Stimulated activated CD8-positive, alpha-beta memory T cell treated with anti-CD3 and anti-CD28 coated beads, Interleukin-4, amount 100 ng/mL, for 24 hours (primary cell): ENCODE measurements around the gene JPH4.
"Not testable (repeated sequence)": the region's sequence is repeated elsewhere in the genome, so short reads cannot be mapped to it uniquely, and the experiment has no call there.

Experiments used
- DNase-seq: peaks from one replicate; pipeline ENCODE4 v3.0.0-alpha.2; 2020; ENCODE audit warnings: low read depth

JPH4 gene

GRCh38 chr14:23609001-23609400, 30.4 kb upstream of the JPH4 start:
- no peak for DNase-seq

GRCh38 chr14:23608454-23608853, 29.9 kb upstream of the JPH4 start:
- no peak for DNase-seq

DNA sequence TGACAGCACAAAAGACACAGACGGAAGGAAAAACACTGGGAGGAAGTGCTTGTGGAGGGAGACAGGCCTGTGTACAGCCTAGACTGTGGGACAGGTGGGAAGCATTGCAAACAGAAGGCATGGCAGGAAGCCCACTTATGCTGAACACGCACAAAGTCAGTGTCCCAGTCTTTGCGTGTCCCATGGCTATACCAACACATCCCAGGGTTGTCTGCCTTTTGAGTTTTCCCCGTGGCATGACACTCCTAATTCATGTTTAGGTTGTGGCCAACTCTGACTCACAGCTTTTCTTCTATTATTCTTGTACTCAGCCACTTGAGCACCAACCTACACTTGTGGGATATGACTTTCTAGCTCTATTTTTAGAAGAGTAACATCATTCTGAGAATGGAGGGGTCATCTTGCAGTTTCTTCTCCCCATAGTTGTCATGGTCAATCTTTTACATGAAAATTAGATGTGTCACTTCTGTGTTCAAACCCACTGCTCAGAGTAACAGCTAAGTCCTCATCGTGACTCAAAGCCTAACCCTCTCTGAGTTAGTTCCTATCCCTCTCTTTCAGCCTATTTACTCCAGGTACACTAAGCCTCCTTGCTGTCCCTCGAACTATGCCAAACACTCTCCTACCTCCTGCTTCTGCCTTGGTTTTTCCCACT, 27.5 kb upstream of the JPH4 start:
- no peak for DNase-seq

- no peak for DNase-seq
Measured at GRCh38 chr14:23604675-23605170, 26.1 kb upstream of the JPH4 start.

DNA sequence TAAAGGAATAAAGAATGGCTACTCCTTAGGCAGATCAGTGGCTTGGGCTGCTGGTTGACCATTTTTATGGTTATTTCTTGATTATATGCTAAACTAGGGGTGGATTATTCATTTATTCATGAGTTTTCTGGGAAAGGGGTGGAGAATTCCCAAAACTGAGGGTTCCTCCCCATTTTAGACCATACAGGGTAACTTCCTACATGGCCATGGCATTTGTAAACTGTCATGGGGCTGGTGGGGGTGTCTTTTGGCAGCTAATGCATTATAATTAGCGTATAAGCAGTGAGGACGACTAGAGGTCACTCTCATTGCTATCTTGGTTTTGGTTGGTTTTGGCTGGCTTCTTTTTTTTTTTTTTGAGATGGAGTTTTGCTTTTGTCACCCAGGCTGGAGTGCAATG, 25.6 kb upstream of the JPH4 start:
- DNase-seq: no peak

GRCh38 chr14:23603103-23603502, 24.5 kb upstream of the JPH4 start:
- DNase-seq: no peak

DNA sequence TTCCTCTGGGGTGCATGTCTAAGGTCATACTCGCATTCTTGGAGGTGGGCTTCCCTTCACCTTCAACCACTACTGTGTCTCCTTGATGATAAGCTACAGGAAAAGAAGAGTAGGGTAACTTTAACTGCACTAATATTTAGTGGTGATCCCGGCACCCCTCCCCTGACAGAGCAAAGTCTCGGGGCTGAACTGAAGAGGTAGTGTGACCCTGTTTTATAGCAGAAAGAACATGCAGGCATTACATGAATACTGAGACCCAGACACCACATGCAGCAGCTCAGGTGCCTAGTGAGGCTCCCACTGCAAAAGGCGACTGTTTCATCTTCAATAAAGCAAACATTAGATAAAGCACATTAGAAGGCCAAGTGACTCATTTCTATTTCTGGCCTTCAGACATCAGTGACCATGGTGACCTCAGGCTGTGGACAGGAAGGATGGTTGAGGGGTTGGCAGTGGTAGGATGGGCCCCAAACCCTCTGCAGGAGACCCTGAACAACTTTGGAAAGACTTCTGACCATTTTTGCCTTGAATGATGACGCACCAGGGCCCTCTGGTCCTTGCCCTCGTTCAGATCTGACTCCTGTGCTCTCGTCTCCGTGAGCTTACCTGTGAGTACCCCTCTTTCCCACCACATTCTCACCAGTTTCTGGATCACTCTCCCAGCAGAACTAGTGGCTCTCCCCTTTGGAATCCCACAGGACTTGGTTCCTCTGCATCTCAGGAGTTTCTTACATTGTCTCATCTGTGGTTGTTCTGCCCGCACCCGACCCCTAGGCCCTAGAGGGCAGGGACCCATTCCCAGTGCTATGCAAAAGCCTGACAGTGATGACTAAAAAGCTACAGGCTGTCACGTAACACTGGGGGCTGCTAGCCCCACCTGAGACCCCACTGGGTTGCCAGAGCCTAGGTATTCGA, 23.8 kb upstream of the JPH4 start:
- no peak for DNase-seq

GRCh38 chr14:23601845-23602180, 23.2 kb upstream of the JPH4 start:
- no peak for DNase-seq

DNA sequence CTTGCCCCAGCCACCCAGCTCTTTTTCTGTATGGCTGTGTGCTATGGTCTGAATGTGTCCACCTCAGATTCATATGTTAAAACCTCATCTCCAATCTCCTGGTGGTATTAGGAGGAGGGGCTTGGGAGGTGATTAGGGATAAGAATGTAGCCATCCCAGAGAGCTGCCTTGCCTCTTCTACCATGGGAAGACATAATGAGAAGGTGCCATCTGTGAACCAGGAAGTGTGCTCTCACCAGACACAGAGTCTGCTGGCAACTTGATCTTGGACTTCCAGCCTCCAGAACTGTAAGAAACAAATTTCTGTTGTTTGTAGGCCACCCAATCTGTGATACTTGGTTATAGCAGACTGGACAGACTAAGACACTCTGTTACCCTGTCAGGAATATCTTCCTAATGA, 22.8 kb upstream of the JPH4 start:
- no peak for DNase-seq

GRCh38 chr14:23600806-23601205, 22.2 kb upstream of the JPH4 start:
- no peak for DNase-seq

DNA sequence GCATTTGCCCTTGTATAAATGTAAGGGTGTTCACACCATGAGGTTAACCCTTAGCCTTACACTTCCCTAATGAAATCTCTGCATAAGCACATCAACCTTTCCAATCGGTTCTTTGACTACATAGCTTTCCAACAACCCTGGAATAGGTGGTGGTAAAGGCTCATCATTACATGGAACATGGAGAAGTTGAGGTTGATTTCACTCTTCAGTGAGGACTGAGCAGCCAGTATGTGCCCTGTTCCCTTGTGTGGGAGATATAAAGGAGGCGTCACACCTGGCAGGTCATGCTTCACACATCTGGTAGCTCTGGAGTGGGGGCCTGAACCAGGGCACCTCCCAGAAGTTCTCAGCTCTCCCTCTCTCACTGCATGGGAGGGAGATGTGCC, 21.7 kb upstream of the JPH4 start:
- no peak for DNase-seq

DNA sequence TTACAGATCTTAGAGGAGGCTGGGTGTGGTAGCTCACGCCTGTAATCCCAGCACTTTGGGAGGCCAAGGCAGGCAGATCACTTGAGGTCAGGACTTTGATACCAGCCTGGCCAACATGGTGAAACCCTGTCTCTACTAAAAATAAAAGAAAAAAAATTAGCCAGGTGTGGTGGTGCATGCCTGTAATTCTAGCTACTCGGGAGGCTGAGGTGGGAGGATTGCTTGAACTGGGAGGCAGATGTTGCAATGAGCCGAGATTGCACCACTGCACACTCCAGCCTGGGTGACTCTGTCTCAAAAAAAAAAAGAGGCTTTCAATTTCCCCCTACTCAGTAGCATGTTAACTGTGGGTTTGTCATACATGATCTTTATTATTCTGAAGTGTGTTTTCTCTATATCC, 15.6 kb upstream of the JPH4 start:
- DNase-seq: not testable (repeated sequence)

GRCh38 chr14:23590198-23590597, 11.6 kb upstream of the JPH4 start:
- DNase-seq: no peak

DNA sequence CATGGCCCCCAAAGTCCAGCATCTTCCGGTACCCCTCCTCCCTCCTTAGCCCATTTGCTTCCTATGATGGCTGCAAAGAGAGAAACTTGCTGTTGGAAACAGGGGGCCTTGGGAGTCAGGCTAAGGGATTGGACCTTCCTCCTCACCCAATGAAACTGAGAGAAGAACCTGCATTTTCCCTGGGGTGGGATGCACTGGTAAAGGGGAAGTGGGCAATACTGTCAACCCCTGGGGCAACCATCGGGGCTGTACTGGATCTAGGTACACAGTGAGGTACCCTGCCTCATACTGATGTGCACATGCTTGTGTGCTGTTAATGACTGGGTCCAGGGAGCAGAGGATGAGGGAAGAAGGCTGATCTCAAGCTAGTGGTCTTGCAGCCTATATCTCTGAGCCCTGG, 11.0 kb upstream of the JPH4 start:
- DNase-seq: no peak

DNA sequence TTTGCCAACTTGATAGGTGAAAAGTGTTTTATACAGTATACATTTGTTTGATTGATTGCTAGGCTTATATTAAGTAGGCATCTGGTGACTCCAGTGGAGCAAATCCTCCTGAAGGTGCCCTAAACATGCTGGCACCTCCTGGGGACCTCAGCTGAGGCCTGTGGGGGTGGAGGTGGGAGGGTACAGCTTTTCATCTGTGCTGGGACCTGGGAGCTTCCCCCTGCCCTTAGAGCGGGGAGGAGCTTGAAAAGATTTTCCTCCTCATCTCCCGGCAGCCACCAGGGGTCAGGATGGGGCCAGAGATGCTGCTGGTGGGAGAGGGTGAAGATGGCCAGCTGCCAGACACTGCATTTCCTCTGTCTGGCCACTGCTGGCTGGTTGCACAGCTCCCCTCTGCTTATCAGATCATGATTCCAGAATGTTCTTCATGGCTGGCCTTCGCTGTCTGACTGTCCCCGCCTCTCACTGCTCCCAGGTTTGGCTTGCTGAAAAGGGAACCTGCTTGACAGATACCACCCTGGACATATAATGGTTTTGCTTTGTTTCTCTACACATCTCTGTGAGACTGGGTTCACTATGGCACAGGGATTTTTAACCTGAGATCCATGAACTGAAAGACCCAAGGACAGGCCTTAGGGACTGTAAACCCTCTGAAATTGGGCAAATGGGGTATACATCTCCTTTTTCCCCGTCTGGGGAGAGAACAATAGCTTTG, 10.5 kb upstream of the JPH4 start:
- peak; percentile 69 for DNase-seq

- not testable (repeated sequence) for DNase-seq
Measured at GRCh38 chr14:23584527-23585203, 6.1 kb upstream of the JPH4 start.

DNA sequence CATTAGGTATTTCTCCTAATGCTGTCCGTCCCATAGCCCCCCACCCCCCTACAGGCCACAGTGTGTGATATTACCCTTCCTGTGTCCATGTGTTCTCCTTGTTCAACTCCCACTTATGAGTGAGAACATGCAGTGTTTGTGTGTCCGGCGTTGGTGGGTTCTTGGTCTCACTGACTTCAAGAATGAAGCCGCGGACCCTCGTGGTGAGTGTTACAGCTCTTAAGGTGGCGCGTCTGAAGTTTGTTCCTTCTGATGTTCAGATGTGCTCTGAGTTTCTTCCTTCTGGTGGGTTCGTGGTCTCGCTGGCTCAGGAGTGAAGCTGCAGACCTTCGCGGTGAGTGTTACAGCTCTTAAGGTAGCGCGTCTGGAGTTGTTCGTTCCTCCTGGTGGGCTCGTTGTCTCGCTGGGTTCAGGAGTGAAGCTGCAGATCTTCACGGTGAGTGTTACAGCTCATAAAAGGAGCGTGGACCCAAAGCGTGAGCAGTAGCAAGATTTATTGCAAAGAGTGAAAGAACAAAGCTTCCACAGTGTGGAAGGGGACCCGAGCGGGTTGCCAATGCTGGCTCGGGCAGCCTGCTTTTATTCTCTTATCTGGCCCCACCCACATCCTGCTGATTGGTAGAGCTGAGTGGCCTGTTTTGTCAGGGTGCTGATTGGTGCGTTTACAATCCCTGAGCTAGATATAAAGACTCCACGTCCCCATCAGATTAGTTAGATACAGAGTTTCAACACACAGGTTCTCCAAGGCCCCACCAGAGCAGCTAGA, 5.4 kb upstream of the JPH4 start:
- DNase-seq: not testable (repeated sequence)

- DNase-seq: no peak
Measured at GRCh38 chr14:23582906-23583760, 4.5 kb upstream of the JPH4 start.

DNA sequence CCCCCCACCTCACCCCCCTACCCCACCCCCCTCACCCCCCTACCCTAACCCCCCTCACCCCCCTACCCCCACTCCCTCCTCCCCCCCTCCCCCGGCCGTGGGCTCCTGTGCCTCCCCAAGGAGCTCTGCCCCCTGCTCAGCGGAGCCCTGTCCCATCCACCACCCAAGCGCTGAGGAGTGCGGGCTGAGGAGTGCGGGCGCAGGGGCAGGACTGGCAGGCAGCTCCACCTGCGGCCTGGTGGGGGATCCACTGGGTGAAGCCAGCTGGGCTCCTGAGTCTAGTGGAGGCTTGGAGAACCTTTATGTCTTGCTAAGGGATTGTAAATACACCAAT, 2.3 kb upstream of the JPH4 start:
- no peak for DNase-seq

- DNase-seq: no peak
Measured at GRCh38 chr14:23580152-23580926, 1.7 kb upstream of the JPH4 start.
